GM18909 (cell line): ENCODE results near the gene EIF6.

Experiments used
- ATAC-seq: cut with Tn5 transposase; IDR thresholded peaks from one replicate; pipeline ENCODE4 v1.9.1; 2021; ENCODE audit warnings: mild to moderate bottlenecking; ENCODE audit not compliant: unreplicated experiment, poor library complexity

The EIF6 gene

GRCh38 chr20:35314816-35315631, 30.5 kb upstream of the EIF6 start:
- ATAC-seq = no peak

GRCh38 chr20:35312318-35312717, 27.7 kb upstream of the EIF6 start:
- ATAC-seq = no peak

GRCh38 chr20:35311822-35312221, 27.2 kb upstream of the EIF6 start:
- no peak for ATAC-seq

GRCh38 chr20:35311409-35311808, 26.8 kb upstream of the EIF6 start:
- no peak for ATAC-seq

- ATAC-seq = no peak
These were observed 23.4 kb upstream of the EIF6 start for GRCh38 chr20:35307666-35308653.

GRCh38 chr20:35306931-35307517, 22.5 kb upstream of the EIF6 start:
- no peak for ATAC-seq

- ATAC-seq = no peak
These were observed 21.3 kb upstream of the EIF6 start for GRCh38 chr20:35305682-35306556.

GRCh38 chr20:35304956-35305355, 20.4 kb upstream of the EIF6 start:
- no peak for ATAC-seq

- ATAC-seq = no peak
These were observed 19.3 kb upstream of the EIF6 start for GRCh38 chr20:35303735-35304491.

GRCh38 chr20:35303382-35303734, 18.8 kb upstream of the EIF6 start:
- ATAC-seq = no peak

GRCh38 chr20:35302421-35303335, 18.1 kb upstream of the EIF6 start:
- no peak for ATAC-seq

- no peak for ATAC-seq
These were observed 16.9 kb upstream of the EIF6 start for GRCh38 chr20:35301426-35301825.

- no peak for ATAC-seq
These were observed 16.1 kb upstream of the EIF6 start for GRCh38 chr20:35300469-35301262.

GRCh38 chr20:35299780-35300179, 15.2 kb upstream of the EIF6 start:
- ATAC-seq = no peak

GRCh38 chr20:35298264-35298663, 13.7 kb upstream of the EIF6 start:
- ATAC-seq = no peak

- no peak for ATAC-seq
These were observed 13.2 kb upstream of the EIF6 start for GRCh38 chr20:35297740-35298139.

- ATAC-seq = no peak
These were observed 12.6 kb upstream of the EIF6 start for GRCh38 chr20:35297155-35297554.
